ENCODE data around the gene MRPL3. TPM values are rescaled to one million over a fixed set of nuclear protein-coding genes. Genes with fewer than 3 reads are reported as not detected.

MRPL3 gene
- total RNA-seq, 1 donor from 2014 or later, result 56.5 TPM

DNA sequence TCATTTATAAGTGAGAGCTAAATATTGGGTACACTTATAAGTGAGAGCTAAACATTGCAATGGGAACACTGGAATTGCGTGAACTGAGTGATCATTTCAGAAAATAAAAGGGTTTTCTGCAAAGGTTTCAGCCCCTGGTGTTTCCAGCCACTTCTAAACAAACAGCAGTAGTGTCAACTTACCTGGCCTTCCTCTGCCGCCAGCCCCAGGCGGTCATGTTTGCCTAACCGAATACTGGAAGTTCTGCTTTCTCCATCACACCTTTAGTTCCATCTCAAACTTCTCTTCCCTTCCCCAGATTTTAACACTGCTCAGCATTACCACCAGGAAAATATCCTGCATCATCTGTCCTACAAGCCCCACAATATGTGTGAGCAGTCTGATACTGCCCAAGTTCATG is 58.6 kb downstream of the MRPL3 start:
- DNase-seq, result no peak
- Mint-ChIP-seq H3K4me1 (ENCODE audit: low read depth, unreplicated experiment) (no peaks in the 10 kb centered on the region), H3K36me3 (ENCODE audit: unreplicated experiment) (peaks cover 4% of the 10 kb centered on the region), H3K4me3 (ENCODE audit: unreplicated experiment) (no peak overlapping the region), H3K27ac (ENCODE audit: unreplicated experiment) (no peak overlapping the region), H3K9me3 (ENCODE audit: unreplicated experiment) (no peaks in the 10 kb centered on the region), H3K27me3 (ENCODE audit: unreplicated experiment) (no peaks in the 10 kb centered on the region)
- TF ChIP-seq, protein P1, sequence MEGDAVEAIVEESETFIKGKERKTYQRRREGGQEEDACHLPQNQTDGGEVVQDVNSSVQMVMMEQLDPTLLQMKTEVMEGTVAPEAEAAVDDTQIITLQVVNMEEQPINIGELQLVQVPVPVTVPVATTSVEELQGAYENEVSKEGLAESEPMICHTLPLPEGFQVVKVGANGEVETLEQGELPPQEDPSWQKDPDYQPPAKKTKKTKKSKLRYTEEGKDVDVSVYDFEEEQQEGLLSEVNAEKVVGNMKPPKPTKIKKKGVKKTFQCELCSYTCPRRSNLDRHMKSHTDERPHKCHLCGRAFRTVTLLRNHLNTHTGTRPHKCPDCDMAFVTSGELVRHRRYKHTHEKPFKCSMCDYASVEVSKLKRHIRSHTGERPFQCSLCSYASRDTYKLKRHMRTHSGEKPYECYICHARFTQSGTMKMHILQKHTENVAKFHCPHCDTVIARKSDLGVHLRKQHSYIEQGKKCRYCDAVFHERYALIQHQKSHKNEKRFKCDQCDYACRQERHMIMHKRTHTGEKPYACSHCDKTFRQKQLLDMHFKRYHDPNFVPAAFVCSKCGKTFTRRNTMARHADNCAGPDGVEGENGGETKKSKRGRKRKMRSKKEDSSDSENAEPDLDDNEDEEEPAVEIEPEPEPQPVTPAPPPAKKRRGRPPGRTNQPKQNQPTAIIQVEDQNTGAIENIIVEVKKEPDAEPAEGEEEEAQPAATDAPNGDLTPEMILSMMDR (IDR thresholded peaks at IDR 0.05; ENCODE audit: partially characterized antibody, unreplicated experiment), result no peak

DNA sequence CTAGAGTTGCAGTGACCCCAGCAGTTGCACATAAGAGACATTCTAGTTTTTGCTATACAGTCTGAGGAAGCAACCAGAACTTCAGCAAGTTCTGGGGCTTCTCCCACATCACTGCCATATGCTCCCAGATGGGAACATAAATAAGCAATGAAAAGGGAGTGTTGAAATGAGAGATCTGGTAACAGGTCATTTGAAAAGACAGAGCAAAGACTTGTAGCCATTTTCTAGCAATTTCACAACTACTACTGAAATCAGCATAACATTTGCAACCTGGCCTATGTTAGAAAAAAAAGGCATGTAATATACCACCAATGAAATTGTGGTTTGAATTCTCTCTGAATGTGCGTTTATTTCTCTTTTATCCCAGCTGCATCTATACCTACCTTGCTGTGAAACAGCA is 63.7 kb downstream of the MRPL3 start:
- Mint-ChIP-seq H3K4me1 (ENCODE audit: low read depth, unreplicated experiment) (no peaks in the 10 kb centered on the region), H3K36me3 (ENCODE audit: unreplicated experiment) (no peaks in the 10 kb centered on the region)
- TF ChIP-seq, protein P1 (IDR thresholded peaks at IDR 0.05; ENCODE audit: partially characterized antibody, unreplicated experiment), result no peak

DNA sequence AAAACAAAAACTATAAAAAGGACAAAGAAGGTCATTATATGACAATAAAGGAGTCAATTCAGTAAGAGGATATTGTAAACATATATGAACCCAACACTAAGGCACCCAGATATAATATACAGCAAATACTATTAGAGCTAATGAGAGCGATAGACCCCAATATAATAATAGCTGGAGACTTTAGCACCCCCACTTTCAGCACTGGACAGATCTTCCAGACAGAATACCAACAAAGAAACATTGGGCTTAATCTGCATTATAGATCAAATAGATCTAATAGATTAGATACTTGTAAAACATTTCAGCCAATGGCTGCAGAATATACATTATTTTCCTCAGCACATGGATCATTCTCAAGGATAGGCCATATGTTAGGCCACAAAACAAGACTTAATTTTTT is 67.8 kb downstream of the MRPL3 start:
- Mint-ChIP-seq H3K9me3 (ENCODE audit: unreplicated experiment) (no peaks in the 10 kb centered on the region), H3K4me3 (ENCODE audit: unreplicated experiment) (no peak overlapping the region), H3K27me3 (ENCODE audit: unreplicated experiment) (peaks cover 2% of the 10 kb centered on the region), H3K36me3 (ENCODE audit: unreplicated experiment) (no peaks in the 10 kb centered on the region), H3K4me1 (ENCODE audit: low read depth, unreplicated experiment) (no peaks in the 10 kb centered on the region), H3K27ac (ENCODE audit: unreplicated experiment) (no peak overlapping the region)
- TF ChIP-seq, protein P1 (IDR thresholded peaks at IDR 0.05; ENCODE audit: partially characterized antibody, unreplicated experiment), result no peak
- no peak for DNase-seq

More for the DNA sequence above, 63.7 kb downstream of the MRPL3 start:
- Mint-ChIP-seq H3K9me3 (ENCODE audit: unreplicated experiment) (no peaks in the 10 kb centered on the region), H3K27me3 (ENCODE audit: unreplicated experiment) (peaks cover under 1% of the 10 kb centered on the region), H3K4me3 (ENCODE audit: unreplicated experiment) (no peak overlapping the region), H3K27ac (ENCODE audit: unreplicated experiment) (no peak overlapping the region)
- DNase-seq, result no peak

DNA sequence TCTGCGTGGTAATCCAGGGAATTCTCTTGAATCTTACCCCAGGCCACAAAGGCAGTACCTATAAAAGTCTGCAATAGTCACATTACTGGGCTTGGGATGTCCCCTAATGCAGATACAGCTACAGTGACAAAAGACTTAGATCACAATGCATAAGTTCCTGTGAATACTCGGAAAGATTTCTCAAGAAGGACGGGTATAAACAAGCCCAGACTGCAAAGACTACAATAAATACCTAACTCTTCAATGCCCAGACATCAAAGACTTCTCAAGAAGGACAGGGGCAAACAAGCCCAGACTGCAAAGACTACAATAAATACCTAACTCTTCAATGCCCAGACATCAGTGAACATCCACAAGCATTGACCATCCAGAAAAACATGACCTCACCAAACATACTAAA is 70.3 kb downstream of the MRPL3 start:
- Mint-ChIP-seq H3K27me3 (ENCODE audit: unreplicated experiment) (peaks cover 4% of the 10 kb centered on the region), H3K4me1 (ENCODE audit: low read depth, unreplicated experiment) (no peaks in the 10 kb centered on the region), H3K36me3 (ENCODE audit: unreplicated experiment) (no peaks in the 10 kb centered on the region), H3K9me3 (ENCODE audit: unreplicated experiment) (no peaks in the 10 kb centered on the region), H3K4me3 (ENCODE audit: unreplicated experiment) (no peak overlapping the region), H3K27ac (ENCODE audit: unreplicated experiment) (no peak overlapping the region)
- DNase-seq, result no peak
- TF ChIP-seq, protein P1 (IDR thresholded peaks at IDR 0.05; ENCODE audit: partially characterized antibody, unreplicated experiment), result no peak

DNA sequence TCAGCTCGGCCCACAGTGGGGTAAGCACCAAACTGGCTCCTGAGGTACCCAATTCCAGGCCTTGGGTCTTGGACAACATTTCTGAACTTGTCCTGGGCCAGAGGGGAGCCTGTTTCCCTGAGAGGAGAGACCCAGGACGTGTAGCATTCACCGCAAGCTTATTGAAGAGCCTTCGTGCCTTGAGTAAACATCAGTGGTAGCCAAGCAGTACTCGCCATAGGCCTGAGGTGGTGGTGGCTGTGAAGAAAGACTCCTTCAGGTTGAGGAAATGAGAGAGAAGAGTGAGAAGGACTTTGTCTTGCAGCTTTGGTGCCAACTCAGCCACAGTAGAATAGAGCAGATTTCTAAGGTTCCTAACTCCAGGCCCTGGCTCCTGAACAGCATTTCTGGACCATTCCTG is 71.0 kb downstream of the MRPL3 start:
- H3K36me3 Mint-ChIP-seq (ENCODE audit: unreplicated experiment), result no peaks in the 10 kb centered on the region
- DNase-seq, result no peak

More for the DNA sequence above, 71.0 kb downstream of the MRPL3 start:
- TF ChIP-seq, protein P1 (IDR thresholded peaks at IDR 0.05; ENCODE audit: partially characterized antibody, unreplicated experiment), result no peak
- no peaks in the 10 kb centered on the region for H3K9me3 Mint-ChIP-seq (ENCODE audit: unreplicated experiment)
- H3K4me3 Mint-ChIP-seq (ENCODE audit: unreplicated experiment), result no peak overlapping the region
- no peaks in the 10 kb centered on the region for H3K4me1 Mint-ChIP-seq (ENCODE audit: low read depth, unreplicated experiment)
- H3K27me3 Mint-ChIP-seq (ENCODE audit: unreplicated experiment), result peaks cover 4% of the 10 kb centered on the region
- H3K27ac Mint-ChIP-seq (ENCODE audit: unreplicated experiment), result no peak overlapping the region

Data from glutamatergic neuron (in vitro differentiated cells).